ENCODE measurements around the gene SERPINA5. TPM values are rescaled to one million over a fixed set of nuclear protein-coding genes. Genes with fewer than 3 reads are reported as not detected.

The SERPINA5 gene
- total and polyA plus RNA-seq, 10 of the 15 experiments (the other 5 are each of a cell fraction or from before 2014, with no cell fraction given), result 0.90 TPM; not detected in 9

- no peak for TF ChIP-seq ATF3 (IDR thresholded peaks at IDR 0.05; ENCODE audit: borderline replicate concordance, extremely low read depth, low read depth, low read length)
- no peak for TF ChIP-seq ASH2L (IDR thresholded peaks at IDR 0.05; ENCODE audit: borderline replicate concordance, low read depth)
- TF ChIP-seq YY1 (IDR thresholded peaks at IDR 0.05; ENCODE audit: low read depth, low read length), result no peak
- no peak for TF ChIP-seq ZNF207 (IDR thresholded peaks at IDR 0.05; ENCODE audit: borderline replicate concordance)
Observed at GRCh38 chr14:94591871-94592270, 10.6 kb downstream of the SERPINA5 start (continued).

- intact Hi-C loops (cut with micrococcal nuclease; ENCODE audit: unreplicated experiment) (no loop called here), in situ Hi-C loops (cut with MboI) (no loop called here)
- Histone ChIP-seq H3K4me2 (ENCODE audit: control insufficient read depth, insufficient read depth) (no peak overlapping the region), H3K36me3 (ENCODE audit: control insufficient read depth in 2 of 2, insufficient read depth in 2 of 2, low read length in 1 of 2) (no peaks in the 10 kb centered on the region), H3K27ac (ENCODE audit: control insufficient read depth, insufficient read depth) (no peak overlapping the region), H3K4me3 (no peak overlapping the region), H3K27me3 (replicated peaks in 1 of 2; ENCODE audit: control insufficient read depth in 2 of 2, insufficient read depth in 2 of 2, low read length in 1 of 2) (no peaks in the 10 kb centered on the region; a peak in 1 of 4 replicates), H3K9me3 (replicated peaks; ENCODE audit: control insufficient read depth, insufficient read depth, low read length) (no peaks in the 10 kb centered on the region), H3K4me1 (ENCODE audit: control insufficient read depth, insufficient read depth, low read length) (no peaks in the 10 kb centered on the region), H3K9ac (ENCODE audit: control insufficient read depth, insufficient read depth, low read length) (no peak overlapping the region), H4K20me1 (ENCODE audit: control insufficient read depth, insufficient read depth) (no peaks in the 10 kb centered on the region), H3K79me2 (ENCODE audit: control insufficient read depth, insufficient read depth, low read length) (no peaks in the 10 kb centered on the region), H2AFZ (ENCODE audit: control insufficient read depth, low read depth, low read length) (no peak overlapping the region)
- DNase-seq (ENCODE audit: low read depth, low spot score) (no peak), FAIRE-seq (no peak), ATAC-seq (no peak)
- ChIA-PET CTCF (no interaction called here), POLR2A (no interaction called here), RAD21 (ENCODE audit: unreplicated experiment) (no interaction called here), SMC1A (ENCODE audit: uncharacterized antibody, unreplicated experiment) (no interaction called here)
- no TSS peak for BruUV-seq (replicated peaks)
- no peak for TF ChIP-seq BHLHE40 (IDR thresholded peaks at IDR 0.05; ENCODE audit: borderline replicate concordance in 1 of 2, low read depth in 2 of 2, low read length in 1 of 2)
- no peak for TF ChIP-seq SIX5 (IDR thresholded peaks at IDR 0.05; ENCODE audit: low read depth, low read length, severe bottlenecking)
- TF ChIP-seq BCL11A (IDR thresholded peaks at IDR 0.05; ENCODE audit: low read depth, low read length), result no peak
- TF ChIP-seq KAT2A (conservative IDR thresholded peaks at IDR 0.05; ENCODE audit: control insufficient read depth, low read depth, low read length), result no peak
- no peak for TF ChIP-seq ZNF687 (IDR thresholded peaks at IDR 0.05)
- no peak for TF ChIP-seq ZNF274 (IDR thresholded peaks at IDR 0.05; ENCODE audit: insufficient read depth, insufficient read length)
Observed at GRCh38 chr14:94592457-94592856, 11.2 kb downstream of the SERPINA5 start.
